Activated effector memory CD4-positive, alpha-beta T cell treated with Interleukin-2 at 50 U/mL for 16 hours (primary cell): ENCODE results near the gene ADSS1.

Experiments
- DNase-seq: peaks from one replicate; pipeline ENCODE4 v3.0.0-alpha.2; 2020

The ADSS1 gene

DNA sequence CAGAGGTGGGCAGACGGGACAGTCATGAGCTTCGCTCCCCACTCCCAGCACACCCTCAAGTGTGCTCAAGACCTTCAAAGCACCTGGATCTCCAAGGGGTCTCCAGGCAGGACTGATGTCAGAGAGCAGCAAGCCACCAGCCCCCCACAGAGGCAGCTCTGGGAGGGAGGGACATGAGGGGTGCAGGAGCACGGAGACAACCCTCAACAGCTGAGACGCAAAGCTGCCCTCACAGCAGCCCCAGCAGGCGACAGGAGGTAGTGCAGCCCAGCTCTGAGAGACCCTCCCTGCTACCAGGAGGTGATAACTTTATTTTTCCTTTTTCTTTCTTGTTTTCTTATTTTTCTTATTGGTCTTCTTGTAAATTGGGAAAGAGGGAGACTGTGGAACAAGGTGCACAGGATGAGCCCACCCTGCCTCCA is 46.8 kb downstream of the ADSS1 start:
- DNase-seq: no peak

DNA sequence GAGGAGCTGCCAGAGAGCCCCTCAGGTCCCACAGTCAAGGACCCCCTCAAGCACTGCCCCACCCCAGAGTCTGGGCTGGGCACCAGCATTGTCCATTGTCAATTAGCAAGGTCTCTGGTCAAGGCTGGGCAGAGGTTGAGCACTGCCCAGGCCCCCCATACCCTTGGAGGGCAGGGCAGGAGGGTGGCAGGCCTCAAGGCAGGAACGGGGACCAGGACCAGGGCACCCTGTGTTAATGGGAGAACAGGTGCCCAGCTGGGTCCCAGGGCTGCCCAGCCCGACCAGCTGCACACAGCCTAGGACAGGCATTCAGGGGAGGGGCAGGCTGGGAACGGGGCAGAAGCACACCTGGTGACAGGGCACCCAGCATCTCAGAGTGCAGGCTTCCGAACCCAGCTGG is 47.3 kb downstream of the ADSS1 start:
- no peak for DNase-seq

DNA sequence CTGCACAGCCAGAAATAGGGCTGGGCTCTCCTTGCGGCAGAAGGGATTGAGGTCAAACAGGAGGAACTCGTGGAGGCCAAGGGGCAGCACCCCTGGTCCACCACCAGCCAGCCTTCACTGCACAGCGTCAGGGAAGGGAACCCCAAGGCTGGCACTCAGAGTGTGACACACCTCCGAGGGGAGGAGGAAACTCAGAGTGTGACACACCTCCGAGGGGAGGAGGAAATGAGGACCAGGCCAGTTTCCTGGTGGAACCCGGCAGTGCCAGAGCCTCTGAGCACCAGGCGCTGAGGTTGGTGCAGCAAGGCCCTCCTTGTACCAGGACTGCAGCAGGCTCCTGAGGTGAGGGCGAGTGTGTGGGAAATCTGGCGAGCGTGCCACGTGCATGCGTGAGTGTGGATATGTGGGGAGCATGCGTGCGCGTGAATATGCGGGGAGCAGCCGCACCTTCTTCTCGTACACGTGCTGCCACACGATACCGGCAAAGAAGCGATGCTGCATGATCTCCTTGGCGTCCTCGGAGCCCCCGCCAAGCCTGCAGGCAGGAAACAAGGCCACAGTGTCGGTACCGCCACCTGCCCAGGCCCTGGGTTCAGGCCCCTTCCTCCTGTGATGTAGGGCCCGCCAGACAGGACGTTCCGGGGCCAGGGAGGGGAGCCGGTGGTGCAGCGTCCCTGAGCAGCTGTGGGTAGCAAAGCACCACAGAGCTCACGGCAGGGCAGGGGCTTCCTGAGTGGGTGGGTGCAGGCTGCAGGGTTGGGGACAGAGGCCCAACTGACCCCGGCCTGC is 48.1 kb downstream of the ADSS1 start:
- no peak for DNase-seq

DNA sequence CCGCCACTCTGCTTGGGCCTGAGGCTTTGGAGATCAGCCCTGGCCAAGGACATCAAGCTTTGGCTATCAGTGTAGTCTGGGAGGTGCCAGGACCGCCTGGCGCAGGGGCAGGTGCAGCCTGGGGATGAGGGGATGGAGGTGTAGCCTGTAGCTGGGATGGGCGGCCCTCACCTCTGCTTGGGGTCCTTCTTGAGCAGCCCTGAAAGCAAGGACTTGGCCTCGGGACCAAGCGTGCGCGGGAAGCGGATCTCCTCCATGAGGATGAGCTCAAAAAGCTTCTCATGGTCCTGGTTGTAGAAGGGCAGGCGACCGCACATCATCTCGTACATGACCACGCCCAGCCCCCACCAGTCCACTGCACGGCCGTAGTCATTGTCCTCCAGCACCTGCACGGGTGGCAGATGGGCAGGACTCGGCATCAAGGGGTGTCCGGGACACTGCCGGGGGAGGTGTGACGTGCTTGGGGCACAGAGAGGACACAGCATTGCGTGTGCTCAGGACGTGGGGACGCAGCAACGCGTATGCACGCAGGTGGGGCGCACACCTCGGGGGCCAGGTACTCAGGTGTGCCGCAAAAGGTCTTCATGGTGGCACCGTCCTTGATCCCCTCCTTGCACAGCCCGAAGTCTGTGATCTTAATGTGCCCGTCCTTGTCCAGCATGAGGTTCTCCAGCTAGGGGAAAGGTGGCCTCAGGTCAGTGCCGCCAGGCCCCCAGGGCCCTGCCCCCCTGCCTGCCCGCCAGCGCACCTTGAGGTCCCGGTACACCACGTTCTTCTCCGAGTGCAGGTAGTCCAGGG is 48.9 kb downstream of the ADSS1 start:
- no peak for DNase-seq

DNA sequence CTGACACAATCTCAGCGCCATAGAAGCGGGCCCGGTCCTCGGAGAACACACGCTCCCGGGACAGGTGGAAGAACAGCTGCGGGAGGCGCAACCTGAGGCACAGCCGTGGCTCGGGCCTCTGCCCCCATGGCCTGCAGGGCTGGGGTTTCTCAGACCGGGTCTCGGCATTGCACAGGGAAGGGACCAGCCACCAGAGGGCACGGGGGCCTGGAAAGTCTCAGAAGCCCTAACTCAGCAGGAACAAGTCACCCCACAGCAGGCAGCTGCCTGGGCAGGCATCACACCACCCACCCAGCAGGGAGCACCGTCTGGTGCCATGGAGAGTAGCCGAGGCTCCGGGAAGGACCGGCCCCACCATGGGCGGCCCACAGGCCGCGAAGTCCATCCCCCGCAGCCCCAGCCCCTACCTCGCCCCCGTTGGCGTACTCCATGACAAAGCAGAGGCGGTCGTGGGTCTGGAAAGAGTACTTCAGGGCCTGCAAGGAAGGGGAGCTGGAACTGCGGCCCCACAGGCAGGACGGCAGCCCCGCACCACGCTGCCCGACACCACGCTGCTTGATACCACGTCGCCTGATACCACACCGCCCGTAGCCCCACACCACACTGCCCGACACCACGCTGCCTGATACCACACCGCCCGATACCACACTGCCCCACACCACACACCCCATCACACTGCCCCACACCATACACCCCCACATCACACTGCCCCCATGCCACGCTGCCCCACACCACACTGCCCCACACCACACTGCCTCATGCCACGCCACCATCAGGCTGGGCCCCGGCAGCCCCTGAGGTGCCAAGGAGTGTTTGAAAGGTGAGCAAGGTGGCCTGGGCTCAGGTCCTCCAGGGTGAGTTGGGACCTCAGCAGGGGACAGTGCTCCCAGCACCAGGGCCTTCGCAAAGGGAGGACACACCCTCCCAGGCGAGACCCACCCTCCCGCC is 49.8 kb downstream of the ADSS1 start:
- no peak for DNase-seq

DNA sequence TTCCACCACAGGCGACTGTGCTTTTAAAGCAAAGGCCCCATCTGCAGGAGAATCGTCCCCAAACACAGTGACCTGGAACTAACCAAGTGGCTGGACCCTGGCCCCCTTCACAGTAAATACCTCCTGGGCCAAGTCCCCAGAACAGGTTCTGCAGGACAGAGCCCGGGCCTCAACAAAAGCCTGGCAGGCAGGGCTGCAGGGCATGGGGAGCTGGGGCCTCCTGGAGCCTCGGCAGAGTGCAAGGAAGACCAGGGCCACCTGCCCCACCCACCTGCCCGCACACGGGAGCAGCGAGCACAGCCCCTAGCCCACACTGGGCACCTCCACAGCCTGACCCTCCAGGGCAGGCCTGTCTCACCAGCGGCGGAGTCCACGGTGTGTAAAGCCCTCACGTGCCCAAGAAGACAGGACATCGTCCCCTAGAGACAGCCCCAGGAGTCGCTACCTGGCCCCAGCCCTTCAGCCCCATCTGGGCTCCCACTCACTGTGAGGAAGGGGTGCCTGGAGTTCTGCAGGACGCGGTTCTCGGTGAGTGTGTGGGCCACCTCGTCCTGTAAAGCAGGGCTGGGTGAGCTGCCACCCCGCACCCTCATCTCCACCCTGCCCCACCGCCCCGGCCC is 50.5 kb downstream of the ADSS1 start:
- no peak for DNase-seq

DNA sequence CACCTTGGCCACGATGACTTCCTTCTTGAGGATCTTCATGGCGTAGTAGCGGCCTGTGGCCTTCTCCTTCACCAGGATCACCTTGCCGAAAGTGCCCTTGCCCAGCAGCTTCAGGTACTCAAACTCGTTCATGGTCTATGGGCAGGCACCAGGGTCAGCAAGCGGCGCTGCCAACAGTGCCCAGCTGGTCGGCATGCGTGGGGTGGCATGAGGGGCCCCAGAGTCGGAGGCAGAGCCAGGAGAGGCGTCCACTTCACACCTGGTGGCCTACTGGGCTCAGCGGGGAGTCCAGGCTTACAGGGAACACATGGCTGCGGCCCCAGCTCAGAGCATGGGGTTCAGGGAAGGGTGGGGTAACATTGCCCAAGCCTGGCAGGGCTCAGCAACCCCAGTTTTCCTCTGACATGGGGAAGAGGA is 51.1 kb downstream of the ADSS1 start:
- no peak for DNase-seq

DNA sequence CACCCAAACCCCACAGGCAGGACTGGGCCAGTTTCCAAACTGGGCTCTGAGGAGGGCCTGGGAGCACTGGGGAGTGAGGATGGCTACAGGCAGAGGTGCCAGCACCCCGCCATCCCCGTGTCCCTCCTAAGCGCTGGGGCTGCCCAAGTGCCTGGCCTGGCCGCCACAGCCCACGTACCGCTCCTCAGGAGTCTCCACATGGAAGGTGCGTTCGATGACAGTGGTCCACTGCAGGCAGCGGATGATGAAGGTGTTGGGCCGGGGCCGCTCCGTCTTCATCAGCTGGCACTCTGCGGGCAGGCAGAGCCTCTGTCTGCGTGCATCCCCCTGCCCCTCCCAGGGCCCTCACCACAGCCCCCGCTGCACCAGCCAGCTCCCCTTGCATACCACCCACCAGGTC is 52.5 kb downstream of the ADSS1 start:
- DNase-seq: no peak

DNA sequence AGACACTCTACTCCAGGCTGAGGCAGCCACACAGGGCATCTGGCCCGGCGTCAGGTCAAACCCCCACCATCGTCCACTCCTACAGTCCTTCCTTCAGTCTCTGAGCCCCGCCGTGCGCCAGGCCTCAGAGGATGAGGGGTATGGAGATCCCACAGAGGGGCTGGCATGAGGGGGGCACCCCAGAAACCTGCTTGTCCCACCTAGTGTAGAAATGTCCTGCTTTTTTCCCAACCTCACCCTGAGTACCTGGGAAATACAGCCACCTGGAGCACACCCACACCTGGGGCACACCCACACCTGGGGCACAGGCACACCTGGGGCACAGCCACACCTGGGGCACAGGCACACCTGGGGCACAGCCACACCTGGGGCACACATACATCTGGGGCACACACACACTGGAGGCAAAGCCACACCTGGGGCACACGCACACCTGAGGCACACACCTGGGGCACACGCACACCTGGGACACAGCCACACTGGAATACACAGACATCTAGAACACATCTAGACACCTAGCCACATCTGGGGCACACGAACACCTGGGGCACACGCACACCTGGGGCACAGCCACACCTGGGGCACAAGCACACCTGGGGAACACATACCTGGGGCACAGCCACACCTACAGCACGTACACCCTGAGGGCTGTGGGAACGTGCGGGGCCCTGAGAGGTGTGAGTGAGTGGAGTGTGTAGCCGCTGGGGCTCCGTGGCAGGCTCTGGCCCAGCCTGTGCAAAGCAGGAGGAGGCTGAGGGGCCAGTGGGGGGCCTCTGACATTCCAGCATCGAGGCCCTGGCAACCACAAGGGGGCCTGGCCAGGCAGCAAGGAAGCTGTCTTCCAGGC is 53.2 kb downstream of the ADSS1 start:
- DNase-seq: no peak

DNA sequence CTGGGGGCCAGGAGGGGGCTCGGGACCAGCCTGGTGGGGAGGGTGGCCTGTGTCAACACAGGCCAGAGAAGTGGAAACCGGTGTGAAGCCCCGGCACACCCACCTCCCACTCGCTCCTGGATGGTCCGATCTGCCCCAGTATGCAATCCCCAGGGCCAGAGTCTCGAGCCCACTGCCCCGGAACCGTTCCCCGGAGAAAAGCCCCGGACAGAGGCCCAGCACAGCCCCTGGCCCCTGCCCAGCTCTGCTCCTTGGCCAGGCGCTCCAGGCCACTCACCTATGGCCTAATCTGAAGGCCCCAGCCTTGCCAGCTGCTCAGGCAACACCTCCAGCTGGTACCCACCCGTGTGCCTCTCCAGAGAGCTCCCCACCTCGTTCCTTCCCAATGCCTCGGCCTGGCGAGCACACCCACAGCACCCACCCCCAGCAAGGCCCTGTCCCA is 53.8 kb downstream of the ADSS1 start:
- DNase-seq: no peak

DNA sequence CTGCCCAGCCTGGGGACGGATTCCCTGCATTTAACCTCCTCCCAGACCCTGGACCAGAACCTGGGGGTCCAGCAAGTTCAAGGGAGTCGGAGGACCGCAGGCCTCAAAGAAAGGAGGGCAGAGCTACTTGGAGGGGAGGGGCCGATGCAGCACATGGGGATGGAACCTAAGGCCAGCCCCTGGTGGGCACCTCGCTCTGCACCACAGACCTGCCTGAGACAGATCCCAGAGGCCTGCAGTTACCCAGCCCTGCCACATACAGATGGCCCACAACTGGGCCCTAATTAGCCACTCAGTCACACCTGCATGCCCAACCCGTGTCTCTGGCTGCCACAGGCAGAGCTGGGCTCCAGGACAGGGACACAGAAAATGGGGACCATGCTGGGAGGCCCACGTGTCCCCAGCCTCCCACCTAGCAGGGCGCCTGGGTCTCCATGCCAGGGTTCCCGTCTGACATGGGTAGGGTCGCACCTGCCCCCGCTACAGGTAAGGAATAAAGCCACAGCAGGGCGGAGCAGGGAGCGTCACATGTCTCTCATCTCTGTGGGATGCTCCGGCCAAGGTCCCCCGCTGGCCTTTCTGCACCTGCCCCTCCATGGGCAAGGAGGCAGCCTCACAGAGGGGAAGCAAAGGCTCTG is 54.8 kb downstream of the ADSS1 start:
- no peak for DNase-seq

DNA sequence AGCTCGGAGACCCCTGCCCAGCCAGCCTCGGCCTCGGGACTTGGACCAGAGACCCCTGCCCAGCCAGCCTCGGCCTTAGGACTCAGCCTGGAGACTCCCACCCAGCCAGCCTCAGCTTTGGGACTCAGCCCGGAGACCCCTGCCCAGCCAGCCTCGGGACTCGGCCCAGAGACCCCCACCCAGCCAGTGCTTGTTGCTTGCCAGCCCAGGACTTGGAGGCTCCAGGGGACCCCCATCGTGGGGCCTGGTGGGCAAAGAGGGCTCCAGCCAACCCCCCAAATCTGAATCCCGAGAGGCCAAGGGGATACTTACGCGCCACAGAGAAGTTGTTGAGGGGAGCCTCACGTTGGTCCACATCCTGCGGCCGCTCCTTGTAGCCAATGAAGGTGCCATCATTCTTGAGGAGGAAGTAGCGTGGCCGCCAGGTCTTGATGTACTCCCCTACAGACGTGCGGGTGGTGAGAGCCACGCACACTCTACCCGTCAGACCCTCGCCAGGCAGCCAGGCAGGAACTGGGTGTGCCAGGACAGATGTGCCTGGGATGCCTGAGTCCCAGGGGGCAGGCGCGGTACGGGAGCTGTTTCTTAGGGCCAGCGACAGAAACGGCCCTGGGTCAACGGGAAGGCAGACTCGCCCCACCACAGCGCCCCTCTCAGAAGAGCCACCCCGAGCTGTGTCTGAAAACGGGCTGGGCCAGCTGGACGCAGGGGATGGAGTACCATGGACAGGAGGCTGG is 55.9 kb downstream of the ADSS1 start:
- no peak for DNase-seq

DNA sequence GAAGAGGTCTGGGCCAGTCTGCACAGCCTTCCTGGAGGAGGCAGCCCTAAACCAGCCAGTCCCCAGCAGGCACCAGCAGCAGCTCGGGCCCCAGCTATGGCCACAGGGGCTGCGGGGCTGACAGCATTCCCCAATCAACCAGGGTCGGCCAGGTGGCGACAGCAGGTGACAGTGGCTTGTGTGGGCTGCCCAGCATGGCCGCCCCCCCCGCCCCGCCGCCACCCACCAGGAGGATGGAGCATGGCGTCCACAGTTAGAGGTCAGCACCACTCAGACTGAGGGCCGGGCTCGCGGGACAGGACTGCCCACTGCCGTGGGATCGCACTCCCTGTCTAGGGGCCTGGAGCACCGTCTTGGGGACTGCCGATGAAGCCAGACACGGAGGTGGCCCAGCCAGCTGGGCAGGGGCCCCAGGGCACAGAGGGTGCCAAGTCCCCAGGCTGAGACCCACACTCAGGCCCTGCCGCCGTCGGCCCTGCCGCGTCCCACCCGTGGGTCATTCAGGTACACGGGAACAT is 56.5 kb downstream of the ADSS1 start:
- DNase-seq: no peak

DNA sequence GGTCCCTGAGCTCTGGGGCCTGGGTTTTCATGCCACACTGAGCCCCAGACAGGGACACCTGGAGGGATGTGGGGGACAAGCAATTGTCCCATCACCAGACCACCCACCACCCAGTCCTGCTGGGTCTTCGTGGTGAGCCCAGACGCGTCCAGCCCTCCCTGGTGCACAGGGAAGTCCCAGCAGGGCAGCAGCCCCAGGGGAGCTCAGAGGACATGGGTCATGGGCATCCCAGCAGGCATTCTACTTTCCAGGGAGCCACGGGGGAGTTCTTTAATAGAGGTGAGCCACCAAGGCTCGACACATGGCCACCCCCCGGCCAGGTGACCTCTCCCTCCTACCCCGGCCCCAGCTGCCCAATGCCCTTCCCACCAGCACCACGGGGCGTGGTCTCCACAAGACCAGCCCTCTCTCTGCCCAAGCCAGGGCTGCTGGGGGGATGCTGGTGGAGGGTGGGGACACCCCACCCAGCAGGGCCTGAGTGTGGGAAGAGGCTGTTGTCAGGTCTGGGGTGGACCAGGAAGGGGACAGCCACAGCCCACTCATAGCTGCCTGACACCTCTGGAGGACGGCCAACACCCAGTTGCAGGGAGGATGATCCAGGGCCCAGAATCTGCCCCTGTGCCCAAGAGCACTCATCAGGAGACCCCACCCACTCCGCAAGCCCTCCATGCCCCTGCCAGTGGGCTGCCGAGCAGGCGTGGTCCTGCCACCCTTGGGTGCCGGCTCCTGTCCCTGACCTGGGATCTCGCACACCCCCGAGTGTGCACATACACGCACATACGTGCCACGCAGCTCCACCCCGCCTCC is 57.4 kb downstream of the ADSS1 start:
- no peak for DNase-seq

DNA sequence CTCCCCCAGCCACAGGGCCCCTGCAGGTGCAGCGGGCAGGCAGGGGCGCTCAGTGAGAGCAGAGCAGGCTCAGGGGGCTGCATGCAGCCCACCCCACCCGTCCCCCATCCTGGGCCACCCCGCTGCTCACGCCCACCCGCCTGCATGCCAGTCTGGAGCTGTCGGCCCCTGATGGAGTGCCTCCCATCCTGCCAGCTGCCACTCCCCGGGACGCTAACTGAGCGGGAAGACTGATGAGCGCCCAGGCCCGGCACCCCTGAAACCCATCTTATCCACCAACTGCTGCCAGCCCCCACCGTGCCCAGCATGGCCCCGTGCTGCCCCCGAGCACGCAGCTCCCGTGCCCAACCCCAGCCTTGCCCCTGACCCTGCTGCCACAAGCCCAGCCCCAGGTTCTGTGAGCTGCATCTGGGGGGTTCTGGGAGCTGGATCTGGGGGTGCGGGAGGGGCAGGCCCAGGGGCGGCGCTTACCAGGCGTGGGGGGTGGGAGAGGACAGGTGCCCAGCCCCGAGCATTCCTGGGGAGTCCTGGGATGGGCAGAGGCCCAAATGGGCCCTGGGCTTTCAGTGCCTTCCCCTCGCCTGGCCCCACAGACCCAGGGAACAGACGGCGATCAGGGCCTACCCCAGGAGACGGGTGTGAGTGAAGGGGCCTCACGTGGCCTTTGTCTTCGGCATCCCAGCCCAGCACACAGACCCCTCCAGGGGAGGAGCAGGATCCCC is 58.2 kb downstream of the ADSS1 start:
- DNase-seq: no peak

DNA sequence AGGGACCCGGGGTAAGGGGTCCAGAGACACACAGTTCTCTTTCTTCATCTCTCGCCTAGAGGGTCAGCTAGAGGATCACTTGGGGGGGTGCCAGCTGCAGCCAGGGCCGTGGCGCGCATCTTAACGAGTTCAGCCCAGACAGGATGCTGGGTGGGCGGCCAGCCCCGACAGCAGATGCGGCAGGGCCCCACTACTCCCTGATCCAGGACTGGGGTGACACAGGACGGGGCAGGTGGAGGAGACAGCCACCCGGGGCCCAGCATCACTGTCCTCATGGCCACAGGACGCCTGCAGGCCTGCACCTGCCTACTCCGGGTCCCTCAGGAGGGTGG is 58.7 kb downstream of the ADSS1 start:
- no peak for DNase-seq

DNA sequence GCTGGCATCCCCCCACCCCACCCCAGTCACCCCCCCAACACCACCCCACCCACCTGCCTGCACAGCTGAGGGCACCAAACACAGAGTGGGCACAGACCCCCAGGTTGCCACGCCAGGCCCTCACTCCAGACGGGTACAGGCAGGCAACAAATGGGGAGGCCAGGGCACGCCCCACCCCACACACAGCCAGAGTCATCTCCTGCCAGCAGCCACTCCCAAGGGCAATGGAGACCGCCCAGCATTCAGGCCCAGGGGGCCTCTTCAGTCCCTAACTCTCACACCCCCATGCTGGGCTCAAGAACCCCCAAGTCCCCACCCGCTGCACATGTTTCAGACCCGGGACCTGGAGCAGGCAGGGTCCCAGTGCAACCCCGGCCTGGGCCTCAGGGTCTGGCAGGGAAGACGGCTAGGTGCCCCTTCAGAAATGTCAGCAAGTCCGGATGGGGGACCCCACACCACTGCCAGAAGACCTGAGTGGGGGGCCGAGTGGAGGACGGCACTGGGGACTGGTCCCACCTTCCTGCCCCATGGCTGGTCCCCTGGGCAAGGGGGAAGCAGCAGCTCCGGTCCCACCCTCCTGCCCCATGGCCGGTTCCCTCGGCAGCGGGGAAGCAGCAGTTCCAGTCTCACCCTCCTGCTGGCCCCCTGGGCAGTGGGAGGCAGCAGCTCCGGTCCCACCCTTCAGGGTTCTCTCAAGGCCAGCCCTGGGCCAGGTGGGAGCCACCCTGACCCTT is 59.6 kb downstream of the ADSS1 start:
- DNase-seq: no peak

DNA sequence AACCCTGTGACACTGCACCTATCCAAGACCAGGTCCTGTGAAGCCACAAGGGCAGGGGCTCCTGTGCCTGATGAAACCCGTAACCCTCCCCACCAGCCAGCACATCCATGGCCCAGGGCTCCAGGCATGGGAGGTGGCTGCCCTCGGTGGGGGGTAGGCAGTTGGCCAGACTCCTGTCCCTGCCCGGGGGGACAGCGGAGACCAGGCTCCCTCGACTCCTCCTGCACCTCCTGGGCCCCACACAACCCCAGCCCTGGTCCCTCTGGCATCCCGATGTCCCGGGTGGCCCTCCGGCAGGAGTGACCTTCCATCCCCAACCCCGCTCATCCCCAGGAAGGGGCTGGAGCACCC is 60.2 kb downstream of the ADSS1 start:
- no peak for DNase-seq
